ENCODE results near the gene SLC16A6.

- TF ChIP-seq, protein P1, sequence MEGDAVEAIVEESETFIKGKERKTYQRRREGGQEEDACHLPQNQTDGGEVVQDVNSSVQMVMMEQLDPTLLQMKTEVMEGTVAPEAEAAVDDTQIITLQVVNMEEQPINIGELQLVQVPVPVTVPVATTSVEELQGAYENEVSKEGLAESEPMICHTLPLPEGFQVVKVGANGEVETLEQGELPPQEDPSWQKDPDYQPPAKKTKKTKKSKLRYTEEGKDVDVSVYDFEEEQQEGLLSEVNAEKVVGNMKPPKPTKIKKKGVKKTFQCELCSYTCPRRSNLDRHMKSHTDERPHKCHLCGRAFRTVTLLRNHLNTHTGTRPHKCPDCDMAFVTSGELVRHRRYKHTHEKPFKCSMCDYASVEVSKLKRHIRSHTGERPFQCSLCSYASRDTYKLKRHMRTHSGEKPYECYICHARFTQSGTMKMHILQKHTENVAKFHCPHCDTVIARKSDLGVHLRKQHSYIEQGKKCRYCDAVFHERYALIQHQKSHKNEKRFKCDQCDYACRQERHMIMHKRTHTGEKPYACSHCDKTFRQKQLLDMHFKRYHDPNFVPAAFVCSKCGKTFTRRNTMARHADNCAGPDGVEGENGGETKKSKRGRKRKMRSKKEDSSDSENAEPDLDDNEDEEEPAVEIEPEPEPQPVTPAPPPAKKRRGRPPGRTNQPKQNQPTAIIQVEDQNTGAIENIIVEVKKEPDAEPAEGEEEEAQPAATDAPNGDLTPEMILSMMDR (IDR thresholded peaks at IDR 0.05): no peak
- peak in 1 of 4 donors; percentile 22 for TF ChIP-seq POLR2A (IDR thresholded peaks at IDR 0.05)
Measured at GRCh38 chr17:68290955-68291835, at the start of gene SLC16A6, which contains the start of gene ARSG.

Data from esophagus squamous epithelium (tissue), 4 donors.